Vagina (tissue), 2 donors: ENCODE measurements around the gene TM9SF4. TPM values are rescaled to one million over a fixed set of nuclear protein-coding genes. Genes with fewer than 3 reads are reported as not detected.
"Not testable (repeated sequence)": the region's sequence is repeated elsewhere in the genome, so short reads cannot be mapped to it uniquely, and the experiment has no call there.

Source experiments
- DNase-seq, 2 donors: peaks; one replicate each; pipeline ENCODE4 v3.0.0-alpha.2; 2017; ENCODE audit errors: extremely low spot score in 2 of 2
- H3K27ac ChIP-seq: fragments of 200-600 bp; sonication (generic); one replicate; pipeline ENCODE4 v1.5.1; 2019
- H3K27me3 ChIP-seq: fragments of 200-600 bp; sonication (generic); one replicate; pipeline ENCODE4 v1.5.1; 2019
- H3K36me3 ChIP-seq, 2 donors: fragments of 200-600 bp; sonication (generic); one replicate each; pipeline ENCODE4 v1.5.1; 2017 to 2019
- H3K4me1 ChIP-seq: fragments of 200-600 bp; sonication (generic); one replicate; pipeline ENCODE4 v1.5.1; 2019
- H3K4me3 ChIP-seq, 2 donors: fragments of 200-600 bp; sonication (generic); 1 replicate in 1 of 2; 2 replicates in 1 of 2; pipeline ENCODE4 v1.5.1; 2016 to 2019
- H3K9me3 ChIP-seq: fragments of 200-600 bp; sonication (generic); one replicate; pipeline ENCODE4 v1.5.1; 2019
- POLR2A ChIP-seq, 2 donors: fragments of 450-650 bp; IDR thresholded peaks; one replicate each; pipeline ENCODE4 v1.6.1; 2017; ENCODE audit warnings: antibody characterized with exemption in 2 of 2, mild to moderate bottlenecking in 2 of 2, moderate library complexity in 2 of 2
- POLR2AphosphoS5 ChIP-seq, 2 donors: sonication (generic); formaldehyde crosslinking; IDR thresholded peaks; one replicate each; pipeline ENCODE4 v1.9.0; 2017; ENCODE audit warnings: antibody characterized with exemption in 2 of 2, mild to moderate bottlenecking in 2 of 2, low read depth in 1 of 2; ENCODE audit not compliant: insufficient read depth in 1 of 2
- intact Hi-C: fragments of 100-400 bp; cut with DNase I; formaldehyde crosslinking; loops from one replicate; pipeline ENCODE4 v1.15.1; 2023
- total RNA-seq: library from RNA; depleted of rRNA; stranded (reverse); fragments of >200 nt; gene quantifications from one replicate; pipeline ENCODE4 v1.2.3, GENCODE V29; 2016
- TF ChIP-seq, protein P1 (sequence below), 3 experiments: fragments of 450-650 bp in 2 of 3; fragments of 200-600 bp in 1 of 3; sonication (generic) in 1 of 3; IDR thresholded peaks; one replicate each; pipeline ENCODE4 v1.5.1; 2017 to 2019; ENCODE audit warnings: antibody characterized with exemption in 3 of 3, mild to moderate bottlenecking in 2 of 3, moderate library complexity in 2 of 3

The TM9SF4 gene
- total RNA-seq, 1 donor from 2014 or later, result 32.2 TPM

- H3K9me3 ChIP-seq, result no peaks in the 10 kb centered on the region
- intact Hi-C loops, result no loop called here
- H3K4me3 ChIP-seq, result no peak overlapping the region
- H3K27ac ChIP-seq, result no peak overlapping the region
- H3K27me3 ChIP-seq, result no peaks in the 10 kb centered on the region
- TF ChIP-seq, protein P1, sequence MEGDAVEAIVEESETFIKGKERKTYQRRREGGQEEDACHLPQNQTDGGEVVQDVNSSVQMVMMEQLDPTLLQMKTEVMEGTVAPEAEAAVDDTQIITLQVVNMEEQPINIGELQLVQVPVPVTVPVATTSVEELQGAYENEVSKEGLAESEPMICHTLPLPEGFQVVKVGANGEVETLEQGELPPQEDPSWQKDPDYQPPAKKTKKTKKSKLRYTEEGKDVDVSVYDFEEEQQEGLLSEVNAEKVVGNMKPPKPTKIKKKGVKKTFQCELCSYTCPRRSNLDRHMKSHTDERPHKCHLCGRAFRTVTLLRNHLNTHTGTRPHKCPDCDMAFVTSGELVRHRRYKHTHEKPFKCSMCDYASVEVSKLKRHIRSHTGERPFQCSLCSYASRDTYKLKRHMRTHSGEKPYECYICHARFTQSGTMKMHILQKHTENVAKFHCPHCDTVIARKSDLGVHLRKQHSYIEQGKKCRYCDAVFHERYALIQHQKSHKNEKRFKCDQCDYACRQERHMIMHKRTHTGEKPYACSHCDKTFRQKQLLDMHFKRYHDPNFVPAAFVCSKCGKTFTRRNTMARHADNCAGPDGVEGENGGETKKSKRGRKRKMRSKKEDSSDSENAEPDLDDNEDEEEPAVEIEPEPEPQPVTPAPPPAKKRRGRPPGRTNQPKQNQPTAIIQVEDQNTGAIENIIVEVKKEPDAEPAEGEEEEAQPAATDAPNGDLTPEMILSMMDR (IDR thresholded peaks at IDR 0.05), result no peak
- no peak for TF ChIP-seq POLR2AphosphoS5 (IDR thresholded peaks at IDR 0.05; ENCODE audit: insufficient read depth in 1 of 2, low read depth in 1 of 2)
- TF ChIP-seq POLR2A (IDR thresholded peaks at IDR 0.05), result no peak
- H3K36me3 ChIP-seq, result peaks cover 0 to 43% of the 10 kb centered on the region in 2 donors
- H3K4me1 ChIP-seq, result peaks cover 13% of the 10 kb centered on the region
- no peak for DNase-seq
Observed at GRCh38 chr20:32193996-32194395, 84.5 kb downstream of the TM9SF4 start.

GRCh38 chr20:32195581-32195980 is 86.1 kb downstream of the TM9SF4 start:
- TF ChIP-seq POLR2AphosphoS5 (IDR thresholded peaks at IDR 0.05; ENCODE audit: insufficient read depth in 1 of 2, low read depth in 1 of 2), result no peak
- no peak for TF ChIP-seq POLR2A (IDR thresholded peaks at IDR 0.05)
- TF ChIP-seq, protein P1 (IDR thresholded peaks at IDR 0.05), result no peak
- H3K27ac ChIP-seq, result no peak overlapping the region

DNA sequence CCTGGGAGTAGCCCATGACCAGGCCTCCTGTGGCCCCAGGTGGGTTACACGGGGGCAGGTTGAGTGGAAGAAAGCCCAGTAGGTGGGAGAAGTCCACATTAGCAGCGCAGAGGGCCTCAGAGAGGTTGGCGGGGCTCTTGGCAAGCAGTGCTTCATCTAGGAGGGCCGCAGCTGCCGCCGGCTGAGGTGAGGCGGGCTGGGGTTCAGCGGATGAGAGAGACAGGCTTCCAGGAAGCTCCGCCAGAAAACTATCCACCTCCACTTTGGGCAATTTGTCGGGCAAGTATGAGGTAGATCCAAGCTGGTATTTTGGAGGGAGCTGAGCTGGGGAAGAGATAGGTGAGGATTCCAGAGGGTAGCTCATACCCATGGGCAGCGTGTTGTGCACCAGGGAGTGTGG is 87.1 kb downstream of the TM9SF4 start:
- H3K27ac ChIP-seq, intact Hi-C loops: not testable (repeated sequence)
- H3K36me3 ChIP-seq, result peaks cover 0 to 60% of the 10 kb centered on the region in 2 donors

More at GRCh38 chr20:32195581-32195980, 86.1 kb downstream of the TM9SF4 start:
- H3K4me1 ChIP-seq, result peaks cover 4% of the 10 kb centered on the region
- H3K4me3 ChIP-seq, result no peak overlapping the region
- DNase-seq, result no peak
- H3K9me3 ChIP-seq, result no peaks in the 10 kb centered on the region
- peaks cover 0 to 55% of the 10 kb centered on the region in 2 donors for H3K36me3 ChIP-seq
- intact Hi-C loops, result no loop called here
- H3K27me3 ChIP-seq, result no peaks in the 10 kb centered on the region

DNA sequence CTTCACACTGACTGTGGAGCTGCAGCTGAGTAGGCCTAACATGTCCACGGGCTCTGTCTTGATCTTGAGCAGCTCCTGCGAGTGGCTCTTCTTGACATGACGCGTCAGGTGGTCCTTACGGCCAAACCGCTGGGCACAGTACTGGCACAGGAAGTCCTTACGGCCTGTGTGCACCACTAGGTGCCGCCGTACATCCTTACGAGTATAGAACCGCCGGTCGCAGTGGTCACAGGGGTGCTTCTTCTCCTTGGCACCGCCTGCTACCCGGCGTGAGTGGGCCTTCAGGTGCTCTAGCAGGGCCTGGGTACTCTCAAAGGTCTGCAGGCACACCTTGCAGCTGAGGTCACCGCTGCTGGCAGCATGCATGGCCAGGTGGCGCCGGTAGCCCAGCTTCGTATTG is 87.6 kb downstream of the TM9SF4 start:
- H3K27me3 ChIP-seq, DNase-seq, H3K4me1 ChIP-seq, H3K4me3 ChIP-seq, intact Hi-C loops, H3K27ac ChIP-seq, H3K9me3 ChIP-seq: not testable (repeated sequence)
- H3K36me3 ChIP-seq, result peaks cover 0 to 62% of the 10 kb centered on the region in 2 donors

More for the DNA sequence above, 87.1 kb downstream of the TM9SF4 start:
- DNase-seq, H3K27me3 ChIP-seq, H3K9me3 ChIP-seq, H3K4me1 ChIP-seq, H3K4me3 ChIP-seq: not testable (repeated sequence)

GRCh38 chr20:32199006-32199405 is 89.5 kb downstream of the TM9SF4 start:
- intact Hi-C loops, result no loop called here
- peaks cover 0 to 62% of the 10 kb centered on the region in 2 donors for H3K36me3 ChIP-seq
- TF ChIP-seq, protein P1 (IDR thresholded peaks at IDR 0.05), result no peak
- TF ChIP-seq POLR2AphosphoS5 (IDR thresholded peaks at IDR 0.05; ENCODE audit: insufficient read depth in 1 of 2, low read depth in 1 of 2), result no peak
- no peak for TF ChIP-seq POLR2A (IDR thresholded peaks at IDR 0.05)

DNA sequence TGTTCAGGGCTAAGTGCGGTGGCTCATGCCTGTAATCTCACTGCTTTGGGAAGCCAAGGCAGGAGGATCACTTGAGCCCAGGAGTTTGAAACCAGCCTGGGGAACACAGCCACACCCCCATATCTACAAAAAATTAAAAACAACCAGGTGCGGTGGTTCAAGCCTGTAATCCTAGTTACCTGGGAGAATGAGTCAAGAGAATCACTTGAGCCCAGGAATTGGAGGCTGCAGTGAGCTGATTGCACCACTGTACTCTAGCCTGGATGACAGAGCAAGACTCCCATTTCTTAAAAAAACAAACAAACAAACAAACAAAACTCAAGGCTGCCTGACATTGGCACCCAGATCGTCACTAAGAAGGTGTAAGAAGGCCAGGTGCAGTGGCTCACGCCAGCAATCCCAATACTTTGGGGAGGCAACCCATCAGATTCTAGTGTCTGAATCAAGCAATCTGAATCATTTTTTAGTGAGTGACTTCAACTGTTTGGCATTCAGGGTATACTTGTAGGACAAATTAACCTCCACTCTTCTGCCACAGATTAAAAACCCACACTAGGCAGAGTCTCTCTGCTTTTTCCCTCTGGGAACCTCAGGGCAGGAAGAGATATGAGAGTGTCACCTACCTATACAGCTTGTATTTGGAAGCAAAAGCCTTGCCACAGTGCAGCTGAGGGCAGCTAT is 91.9 kb downstream of the TM9SF4 start:
- Histone ChIP-seq H3K27me3 (no peaks in the 10 kb centered on the region), H3K36me3 (peaks cover 0 to 44% of the 10 kb centered on the region in 2 donors), H3K4me3 (no peak overlapping the region), H3K4me1 (peaks cover 42% of the 10 kb centered on the region), H3K9me3 (no peaks in the 10 kb centered on the region), H3K27ac (no peak overlapping the region)
- intact Hi-C loops, result no loop called here
- TF ChIP-seq POLR2AphosphoS5 (IDR thresholded peaks at IDR 0.05; ENCODE audit: insufficient read depth in 1 of 2, low read depth in 1 of 2), result no peak
- TF ChIP-seq, protein P1 (IDR thresholded peaks at IDR 0.05), result no peak
- no peak for TF ChIP-seq POLR2A (IDR thresholded peaks at IDR 0.05)
- no peak for DNase-seq

More at GRCh38 chr20:32199006-32199405, 89.5 kb downstream of the TM9SF4 start:
- Histone ChIP-seq H3K27ac (no peak overlapping the region), H3K9me3 (no peaks in the 10 kb centered on the region), H3K4me1 (peaks cover 18% of the 10 kb centered on the region), H3K27me3 (no peaks in the 10 kb centered on the region), H3K4me3 (no peak overlapping the region)
- no peak for DNase-seq
